Body of pancreas (tissue), 4 donors: ENCODE data around the gene UNC5A.

Experiments used
- CTCF ChIP-seq, 7 experiments: fragments of 450-650 bp in 4 of 7; fragments of 200-600 bp in 3 of 7; sonication (generic) in 3 of 7; IDR thresholded peaks; one replicate each; pipeline ENCODE4 v1.5.1; 2016 to 2019; ENCODE audit warnings: antibody characterized with exemption in 7 of 7
- POLR2A ChIP-seq, 3 donors: fragments of 450-650 bp; IDR thresholded peaks; one replicate each; pipeline ENCODE4 v1.6.1; 2016; ENCODE audit warnings: antibody characterized with exemption in 3 of 3, mild to moderate bottlenecking in 2 of 3

GRCh38 chr5:176875783-176876505 lies 65.6 kb downstream of the UNC5A start:
- TF ChIP-seq CTCF (IDR thresholded peaks at IDR 0.05): no peak
- TF ChIP-seq POLR2A (IDR thresholded peaks at IDR 0.05): no peak
